Left colon (tissue), 2 donors: ENCODE results near the gene RPL35. TPM values are rescaled to one million over a fixed set of nuclear protein-coding genes. Genes with fewer than 3 reads are reported as not detected.
"Not testable (repeated sequence)": the region's sequence is repeated elsewhere in the genome, so short reads cannot be mapped to it uniquely, and the experiment has no call there.

ENCODE experiments used
- ATAC-seq: fragments of 200-7000 bp; cut with Tn5 transposase; one replicate; pipeline ENCODE4 v1.9.1; 2020; ENCODE audit warnings: mild to moderate bottlenecking, moderate library complexity
- DNase-seq, 2 donors: peaks; one replicate each; pipeline ENCODE4 v3.0.0-alpha.2; 2020
- intact Hi-C, 2 donors: fragments of 100-400 bp; cut with DNase I in 1 of 2; cut with micrococcal nuclease in 1 of 2; formaldehyde crosslinking; loops; one replicate each; pipeline versions ENCODE4 v1.11.2 to v1.14.0; 2022; cut with DNase I, micrococcal nuclease
- total RNA-seq, 2 donors: library from RNA; stranded (reverse); fragmentation: NEBNext Ultra II Directional; extraction: Animal tissue kit (Norgen Biotek cat#: 25700); gene quantifications; one replicate each; pipeline ENCODE4 v1.2.1, GENCODE V29; 2021
- donor health status: DM: no; HTN: no; CAD: no.
- donor health status: DM: yes; HTN: yes; CAD: no.

RPL35 gene
- total RNA-seq, 2 donors from 2014 or later: 771 to 811 TPM

DNA sequence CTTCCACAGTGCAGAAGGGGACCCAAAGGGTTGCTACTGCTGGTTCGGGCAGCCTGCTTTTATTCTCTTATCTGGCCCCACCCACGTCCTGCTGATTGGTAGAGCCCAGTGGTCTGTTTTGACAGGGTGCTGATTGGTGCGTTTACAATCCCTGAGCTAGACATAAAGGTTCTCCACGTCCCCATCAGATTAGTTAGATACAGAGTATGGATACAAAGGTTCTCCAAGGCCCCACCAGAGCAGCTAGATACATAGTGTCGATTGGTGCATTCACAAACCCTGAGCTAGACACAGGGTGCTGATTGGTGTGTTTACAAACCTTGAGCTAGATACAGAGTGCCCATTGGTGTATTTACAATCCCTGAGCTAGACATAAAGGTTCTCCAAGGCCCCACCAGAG, 23.6 kb downstream of the RPL35 start:
- ATAC-seq, intact Hi-C loops, DNase-seq: not testable (repeated sequence)

DNA sequence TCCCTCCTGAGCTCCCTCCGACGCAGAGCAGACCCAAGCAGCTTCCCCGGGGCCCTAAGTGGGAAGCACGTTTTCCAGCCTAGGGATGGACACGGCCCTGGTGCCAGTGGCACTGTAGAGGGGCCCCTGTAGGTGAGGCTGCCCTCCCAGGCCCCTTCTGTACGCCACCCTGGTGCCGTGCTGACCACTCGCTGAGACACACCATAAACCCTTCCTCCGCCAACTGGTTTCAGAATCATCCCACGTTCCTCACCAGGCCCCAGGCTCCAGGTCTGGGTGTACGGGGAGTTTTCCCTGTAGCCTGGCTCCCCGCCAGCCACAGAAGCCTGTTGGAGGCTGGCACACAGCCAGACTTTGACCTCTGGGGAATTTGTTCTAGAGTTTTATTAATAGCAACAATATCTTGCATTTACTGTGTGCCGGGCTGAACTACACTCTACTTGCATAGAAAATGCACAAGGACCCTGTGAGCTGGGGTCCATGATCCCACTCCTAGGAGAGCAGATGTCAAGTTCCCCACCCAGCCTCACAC, 26.7 kb downstream of the RPL35 start:
- peak; percentile 75 for ATAC-seq
- DNase-seq: peak; percentile 61 to 74
- intact Hi-C loops: no loop called here

DNA sequence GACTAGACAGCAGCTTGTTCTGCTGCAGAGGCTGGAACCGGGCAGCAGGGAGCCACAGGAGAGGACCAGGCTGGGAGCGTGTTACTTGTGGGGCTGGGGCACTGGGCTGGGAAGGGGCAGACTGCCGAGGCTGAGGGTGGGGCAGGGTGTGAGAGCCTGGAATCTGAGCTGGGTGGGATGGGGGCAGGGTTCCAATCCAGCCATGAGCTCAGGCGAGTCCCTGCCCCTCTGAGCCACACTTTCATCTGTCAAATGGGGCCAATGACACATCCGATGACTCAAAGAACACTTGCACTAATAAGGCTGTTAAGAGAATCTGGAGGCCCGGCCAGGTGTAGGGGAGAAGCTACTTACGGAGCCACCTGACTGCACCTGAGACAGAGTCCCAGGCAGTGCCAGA, 27.2 kb downstream of the RPL35 start:
- ATAC-seq (peak; percentile 83), DNase-seq (no peak)
- intact Hi-C loops: no loop called here

GRCh38 chr9:124831642-124832364, 30.0 kb downstream of the RPL35 start:
- intact Hi-C loops: no loop called here
- no peak for DNase-seq
- ATAC-seq: no peak

DNA sequence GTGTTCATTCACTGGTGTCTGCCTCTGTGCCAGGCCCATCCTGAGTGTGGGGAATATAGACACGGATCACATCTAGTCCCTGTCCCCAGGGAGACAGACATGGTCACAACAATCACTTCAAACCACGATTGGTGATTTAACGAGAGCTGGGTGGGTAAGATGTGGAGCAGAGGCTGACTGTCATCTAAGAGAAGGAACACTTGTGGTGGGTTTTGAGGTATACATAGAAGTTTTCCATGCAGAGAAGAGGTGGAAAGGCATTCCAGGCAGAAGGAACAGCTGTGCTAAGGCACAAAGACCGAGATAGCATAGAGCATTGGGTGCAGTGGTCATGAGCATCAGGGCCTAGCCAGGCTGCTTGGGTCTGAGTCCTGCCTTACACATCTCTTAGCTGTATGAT, 31.2 kb downstream of the RPL35 start:
- intact Hi-C loops: no loop called here
- DNase-seq (no peak), ATAC-seq (no peak)

DNA sequence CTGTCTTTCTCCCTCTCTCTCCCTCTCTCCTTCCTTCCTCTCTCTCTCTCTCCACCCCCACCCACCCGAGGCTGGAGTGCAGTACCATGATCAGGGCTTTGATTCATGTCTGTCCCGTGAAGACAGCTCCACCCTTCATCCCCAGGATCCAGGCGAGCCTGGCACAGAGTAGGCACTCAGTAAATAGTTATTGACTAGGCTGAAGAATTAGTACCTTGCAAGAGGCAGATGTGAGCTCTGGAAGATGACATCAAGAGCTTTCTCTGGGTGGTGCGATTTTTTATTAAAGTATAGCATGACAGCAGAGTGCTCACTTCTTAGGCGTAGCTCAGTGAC, 32.5 kb downstream of the RPL35 start:
- intact Hi-C loops: no loop called here
- peak; percentile 17 for ATAC-seq
- DNase-seq: no peak

DNA sequence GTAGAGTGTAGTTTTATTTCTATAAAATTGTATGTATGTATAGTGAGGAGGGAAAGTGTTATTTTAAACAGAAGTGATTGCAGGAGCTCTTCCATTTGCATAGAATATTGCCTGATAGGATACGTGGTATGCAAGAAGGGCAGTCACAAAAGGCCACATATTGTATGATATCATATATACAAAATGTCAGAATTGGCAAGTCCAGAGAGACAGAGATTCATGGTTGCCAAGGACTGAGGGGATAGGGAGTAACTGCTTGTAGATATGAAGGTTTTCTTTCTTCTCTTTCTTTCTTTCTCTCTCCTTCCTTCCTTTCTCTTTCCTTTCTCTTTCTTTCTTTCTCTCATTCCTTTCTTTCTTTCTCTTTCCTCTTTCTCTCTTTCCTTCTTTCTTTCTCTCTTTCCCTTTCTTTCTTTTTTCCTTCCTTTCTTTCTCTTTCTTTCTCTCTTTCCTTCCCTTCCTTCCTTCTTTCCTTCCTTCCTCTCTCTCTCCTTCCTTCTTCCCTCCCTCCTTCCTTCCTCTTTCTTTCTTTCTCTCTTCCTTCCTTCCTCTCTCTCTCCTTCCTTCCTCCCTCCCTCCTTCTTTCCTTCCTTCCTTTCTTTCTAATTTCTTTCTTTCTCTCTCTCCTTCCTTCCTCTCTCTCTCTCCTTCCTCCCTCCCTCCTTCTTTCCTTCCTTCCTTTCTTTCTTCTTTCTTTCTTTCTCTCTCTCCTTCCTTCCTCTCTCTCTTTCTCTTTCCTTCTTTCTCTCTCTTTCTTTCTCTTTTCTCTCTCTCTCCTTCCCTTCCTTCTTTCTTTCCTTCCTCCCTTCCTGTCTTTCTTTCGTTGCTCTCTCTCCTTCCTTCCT, 33.0 kb downstream of the RPL35 start:
- intact Hi-C loops: no loop called here
- ATAC-seq (no peak), DNase-seq (no peak)

GRCh38 chr9:124820698-124821623, 40.8 kb downstream of the RPL35 start:
- no peak for ATAC-seq
- intact Hi-C loops: no loop called here
- DNase-seq: no peak

- intact Hi-C loops: no loop called here
- peak; percentile 45 for ATAC-seq
- DNase-seq: no peak
Observed at GRCh38 chr9:124818431-124819281, 43.1 kb downstream of the RPL35 start.

DNA sequence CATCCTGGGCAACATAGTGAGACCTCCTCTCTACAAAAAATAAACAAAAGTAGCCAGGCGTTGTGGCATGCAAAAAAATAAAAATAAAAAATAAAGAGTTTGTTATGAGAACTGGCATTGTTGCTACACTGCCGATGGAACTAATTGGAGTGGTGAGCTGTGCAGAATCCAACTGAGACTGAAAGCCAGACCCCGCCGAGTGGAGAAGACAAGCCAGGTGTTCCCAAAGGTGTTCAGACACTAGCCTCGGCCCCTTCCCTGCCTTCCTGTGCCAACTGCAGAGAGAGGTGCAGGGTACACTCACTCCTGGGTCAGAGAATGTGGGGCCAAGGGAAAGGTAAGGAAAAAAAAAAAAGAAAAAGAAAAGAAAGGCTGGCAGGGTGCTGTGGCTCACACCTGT, 46.2 kb downstream of the RPL35 start:
- no peak for ATAC-seq
- no peak for DNase-seq
- intact Hi-C loops: no loop called here

GRCh38 chr9:124814164-124814535, 47.6 kb downstream of the RPL35 start:
- intact Hi-C loops: no loop called here
- ATAC-seq: no peak
- DNase-seq: no peak

GRCh38 chr9:124813501-124814163, 48.1 kb downstream of the RPL35 start:
- ATAC-seq: no peak
- no peak for DNase-seq
- intact Hi-C loops: no loop called here

DNA sequence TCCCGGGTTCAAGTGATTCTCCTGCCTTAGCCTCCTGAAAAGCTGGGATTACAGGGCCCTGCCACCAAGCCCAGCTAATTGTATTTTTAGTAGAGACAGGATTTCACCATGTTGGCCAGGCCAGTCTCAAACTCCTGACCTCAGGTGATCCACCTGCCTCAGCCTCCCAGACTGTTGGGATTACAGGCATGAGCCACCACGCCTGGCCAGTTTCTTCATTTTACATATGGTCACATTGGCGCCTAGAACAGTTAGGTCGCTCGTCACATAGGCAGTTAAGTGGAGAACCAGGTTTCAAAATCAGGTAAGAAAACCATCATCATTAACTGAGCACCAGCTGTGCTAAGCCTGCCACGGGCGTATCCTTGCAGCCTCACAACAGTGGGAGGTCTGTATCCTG, 48.7 kb downstream of the RPL35 start:
- intact Hi-C loops: no loop called here
- no peak for DNase-seq
- no peak for ATAC-seq

DNA sequence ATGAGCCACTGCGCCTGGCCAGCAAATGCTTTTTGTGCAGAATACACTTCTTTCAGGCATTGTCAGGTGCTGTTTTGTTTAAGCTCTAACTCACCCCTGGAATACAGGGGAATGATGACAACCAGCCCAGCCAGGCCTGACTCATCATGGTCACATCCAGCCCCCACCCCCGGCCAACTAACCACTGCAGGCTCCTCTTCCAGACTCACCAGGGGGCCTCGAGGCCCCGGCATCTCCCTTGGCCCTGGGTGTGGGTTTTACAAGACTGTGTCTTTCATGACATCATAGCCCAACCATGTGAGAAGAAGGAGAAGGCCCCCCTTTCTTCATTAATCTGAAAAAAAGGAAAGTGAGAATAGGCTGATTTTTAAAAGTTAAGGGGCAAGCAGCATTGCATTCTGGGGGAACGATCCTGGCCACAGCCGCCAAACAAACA, 49.3 kb downstream of the RPL35 start:
- DNase-seq: peak; percentile 18 to 63
- ATAC-seq: no peak
- intact Hi-C loops: no loop called here

DNA sequence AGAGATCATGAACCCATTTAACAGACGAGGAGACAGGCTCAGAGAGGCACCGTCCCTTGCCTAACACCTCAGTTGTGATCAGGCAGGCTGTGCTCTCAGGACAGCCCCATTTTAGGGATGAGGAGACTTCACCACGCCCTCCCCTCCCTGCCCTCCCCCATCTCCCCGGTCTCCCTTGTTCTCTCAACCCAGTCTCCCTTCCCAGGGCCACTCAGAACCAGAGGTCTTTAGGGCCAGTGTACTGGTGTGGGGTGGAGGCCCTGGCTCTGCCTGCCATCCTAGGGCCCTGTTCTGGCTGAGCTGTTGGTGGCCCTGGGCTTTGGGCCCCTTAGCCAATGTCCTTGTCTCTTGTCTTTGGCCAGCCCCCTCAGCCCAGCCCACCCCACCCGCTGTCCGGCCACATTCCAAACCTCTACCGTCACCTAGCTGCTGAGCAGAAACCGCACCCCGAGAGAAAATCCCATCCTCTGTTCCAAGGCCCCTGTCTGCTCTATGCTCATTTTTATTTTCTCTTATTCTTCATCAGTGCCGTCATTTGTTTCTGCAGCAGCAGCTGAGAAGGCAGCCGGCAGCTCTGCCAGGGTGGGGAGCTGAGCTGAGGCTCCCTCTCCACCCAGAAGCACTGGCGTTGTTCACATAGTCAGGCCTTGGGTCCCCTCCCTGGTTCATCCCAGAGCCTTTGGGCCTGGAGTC, 50.9 kb downstream of the RPL35 start:
- intact Hi-C loops: no loop called here
- ATAC-seq (no peak), DNase-seq (no peak)

DNA sequence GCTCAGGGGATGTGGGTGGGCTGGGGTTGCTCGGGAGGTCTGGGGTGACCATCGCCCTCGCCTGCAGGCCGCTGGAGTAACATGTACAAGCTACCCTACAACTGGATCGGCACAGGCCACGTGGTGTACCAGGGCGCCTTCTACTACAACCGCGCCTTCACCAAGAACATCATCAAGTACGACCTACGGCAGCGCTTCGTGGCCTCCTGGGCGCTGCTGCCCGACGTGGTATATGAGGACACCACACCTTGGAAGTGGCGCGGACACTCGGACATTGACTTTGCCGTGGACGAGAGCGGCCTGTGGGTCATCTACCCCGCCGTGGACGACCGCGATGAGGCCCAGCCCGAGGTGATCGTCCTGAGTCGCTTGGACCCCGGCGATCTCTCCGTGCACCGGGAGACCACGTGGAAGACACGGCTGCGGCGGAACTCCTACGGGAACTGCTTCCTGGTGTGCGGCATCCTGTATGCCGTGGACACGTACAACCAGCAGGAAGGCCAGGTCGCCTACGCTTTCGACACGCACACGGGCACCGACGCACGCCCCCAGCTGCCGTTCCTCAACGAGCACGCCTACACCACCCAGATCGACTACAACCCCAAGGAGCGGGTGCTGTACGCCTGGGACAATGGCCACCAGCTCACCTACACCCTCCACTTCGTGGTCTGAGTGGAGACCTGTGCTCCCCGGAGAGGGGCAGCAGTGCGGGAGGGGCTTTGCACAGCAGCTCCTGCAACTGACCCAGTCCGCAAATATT, 51.8 kb downstream of the RPL35 start:
- ATAC-seq (no peak), DNase-seq (no peak)
- intact Hi-C loops: no loop called here

DNA sequence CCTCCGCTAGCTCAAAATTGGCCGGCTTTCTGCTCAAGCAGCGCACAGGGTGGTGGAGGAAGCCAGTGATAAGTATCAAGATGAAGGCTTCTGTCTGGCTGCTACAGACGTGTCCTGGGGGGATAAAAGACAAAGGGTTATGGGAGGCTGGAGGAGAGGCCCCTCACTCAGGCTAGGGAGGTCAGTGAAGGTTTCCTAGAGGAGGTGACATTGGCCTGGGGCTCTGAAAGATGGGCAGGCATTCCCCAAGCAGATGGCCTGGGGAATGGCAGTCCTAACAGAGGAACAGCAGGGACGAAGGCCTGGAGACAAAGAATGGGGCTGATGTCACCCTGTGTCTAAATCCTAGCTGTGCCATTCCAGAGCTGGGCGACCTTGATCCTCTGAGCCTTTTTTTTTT, 52.5 kb downstream of the RPL35 start:
- intact Hi-C loops: no loop called here
- no peak for ATAC-seq
- DNase-seq: no peak
